Gastrocnemius medialis (tissue), 4 donors: ENCODE measurements around the gene GFRA1. TPM values are rescaled to one million over a fixed set of nuclear protein-coding genes. Genes with fewer than 3 reads are reported as not detected.

ENCODE experiments used
- ATAC-seq, 2 donors: fragments of 150-250 bp; one replicate each; pipeline ENCODE4 v1.9.1; 2016
- DNase-seq, 2 donors: peaks; one replicate each; pipeline ENCODE4 v3.0.0-alpha.2; 2019
- H3K27ac ChIP-seq, 4 donors: fragments of 200-600 bp; sonication (generic); 1 replicate in 1 of 4; 2 replicates in 3 of 4; pipeline ENCODE4 v1.5.1; 2016 to 2018; ENCODE audit warnings: mild to moderate bottlenecking in 2 of 4, moderate library complexity in 1 of 4
- H3K27me3 ChIP-seq, 3 donors: fragments of 200-600 bp; sonication (generic) in 2 of 3; 1 replicate in 1 of 3; 2 replicates in 2 of 3; pipeline versions ENCODE4 v1.5.1 to v1.6.0; 2016 to 2019; ENCODE audit warnings: mild to moderate bottlenecking in 1 of 3, moderate library complexity in 1 of 3
- H3K36me3 ChIP-seq, 2 donors: fragments of 200-600 bp; sonication (generic) in 1 of 2; one replicate each; pipeline ENCODE4 v1.5.1; 2017 to 2018
- H3K4me1 ChIP-seq, 2 donors: fragments of 200-600 bp; sonication (generic) in 1 of 2; one replicate each; pipeline ENCODE4 v1.5.1; 2016 to 2017; ENCODE audit warnings: mild to moderate bottlenecking in 2 of 2
- H3K4me3 ChIP-seq, 4 donors: fragments of 200-600 bp; sonication (generic) in 3 of 4; 1 replicate in 1 of 4; 2 replicates in 3 of 4; pipeline ENCODE4 v1.5.1; 2016 to 2019; ENCODE audit warnings: mild to moderate bottlenecking in 2 of 4
- H3K9me3 ChIP-seq, 3 donors: fragments of 200-600 bp; sonication (generic) in 2 of 3; 1 replicate in 1 of 3; 2 replicates in 2 of 3; pipeline ENCODE4 v1.5.1; 2016 to 2019
- CTCF ChIP-seq, 5 experiments: fragments of 450-650 bp in 3 of 5; fragments of 200-600 bp in 2 of 5; sonication (generic) in 2 of 5; IDR thresholded peaks in 4 of 5; conservative IDR thresholded peaks in 1 of 5; 1 replicate in 4 of 5; 2 replicates in 1 of 5; pipeline ENCODE4 v1.5.1; 2016 to 2019; ENCODE audit warnings: antibody characterized with exemption in 5 of 5, mild to moderate bottlenecking in 3 of 5, moderate library complexity in 3 of 5
- POLR2A ChIP-seq, 2 donors: fragments of 450-650 bp; IDR thresholded peaks; one replicate each; pipeline ENCODE4 v1.6.1; 2017; ENCODE audit warnings: antibody characterized with exemption in 2 of 2, mild to moderate bottlenecking in 2 of 2, moderate library complexity in 2 of 2
- in situ Hi-C, 4 donors: fragments of 200-750 bp; cut with MboI; loops; one replicate each; pipeline versions ENCODE4 v1.15.0 to v1.8.0; 2017; ENCODE audit warnings: low sequenced_read_pairs in 4 of 4
- intact Hi-C: fragments of 100-400 bp; cut with DNase I; formaldehyde crosslinking; loops from one replicate; pipeline ENCODE4 v1.15.1; 2023; ENCODE audit warnings: low total_unique reads
- total RNA-seq, 4 donors: library from RNA; depleted of rRNA; stranded (reverse); fragments of >200 nt; gene quantifications; one replicate each; pipeline versions ENCODE4 v1.1.0 to v1.2.3, GENCODE V29; 2016

The GFRA1 gene
- total RNA-seq, 4 donors from 2014 or later = 21.2 to 34.2 (median 25.2) TPM

GRCh38 chr10:116097239-116097784 lies 175.7 kb downstream of the GFRA1 start:
- TF ChIP-seq CTCF (IDR thresholded peaks at IDR 0.05 in 4 of 5, conservative IDR thresholded peaks at IDR 0.05 in 1 of 5) (no peak), POLR2A (IDR thresholded peaks at IDR 0.05) (no peak)
- intact Hi-C loops = no loop called here
- in situ Hi-C loops = no loop called here

GRCh38 chr10:116096526-116096925 lies 176.5 kb downstream of the GFRA1 start:
- intact Hi-C loops = no loop called here
- Histone ChIP-seq H3K4me1 (peaks cover 0 to 6% of the 10 kb centered on the region in 2 donors), H3K4me3 (no peak overlapping the region), H3K36me3 (no peaks in the 10 kb centered on the region), H3K9me3 (no peaks in the 10 kb centered on the region), H3K27ac (no peak overlapping the region), H3K27me3 (no peaks in the 10 kb centered on the region)
- ATAC-seq = no peak
- DNase-seq = no peak
- TF ChIP-seq POLR2A (IDR thresholded peaks at IDR 0.05) (no peak), CTCF (IDR thresholded peaks at IDR 0.05 in 4 of 5, conservative IDR thresholded peaks at IDR 0.05 in 1 of 5) (no peak)
- in situ Hi-C loops = no loop called here

More at GRCh38 chr10:116097239-116097784, 175.7 kb downstream of the GFRA1 start:
- Histone ChIP-seq H3K27ac (no peak overlapping the region), H3K4me3 (no peak overlapping the region), H3K9me3 (no peaks in the 10 kb centered on the region), H3K4me1 (peaks cover 0 to 6% of the 10 kb centered on the region in 2 donors), H3K27me3 (no peaks in the 10 kb centered on the region), H3K36me3 (no peaks in the 10 kb centered on the region)
- ATAC-seq = no peak
- no peak for DNase-seq

GRCh38 chr10:116094356-116094755 lies 178.7 kb downstream of the GFRA1 start:
- no peak for ATAC-seq
- Histone ChIP-seq H3K27ac (no peak overlapping the region), H3K27me3 (no peaks in the 10 kb centered on the region), H3K9me3 (no peaks in the 10 kb centered on the region), H3K4me3 (no peak overlapping the region), H3K36me3 (no peaks in the 10 kb centered on the region), H3K4me1 (peaks cover 0 to 6% of the 10 kb centered on the region in 2 donors)
- intact Hi-C loops = no loop called here
- in situ Hi-C loops = no loop called here
- TF ChIP-seq CTCF (IDR thresholded peaks at IDR 0.05 in 4 of 5, conservative IDR thresholded peaks at IDR 0.05 in 1 of 5) = no peak
- TF ChIP-seq POLR2A (IDR thresholded peaks at IDR 0.05) = no peak
- no peak for DNase-seq

- intact Hi-C loops (no loop called here), in situ Hi-C loops (no loop called here)
- DNase-seq (no peak), ATAC-seq (no peak)
- Histone ChIP-seq H3K9me3 (no peaks in the 10 kb centered on the region), H3K27ac (no peak overlapping the region), H3K4me1 (no peaks in the 10 kb centered on the region), H3K4me3 (no peak overlapping the region), H3K36me3 (no peaks in the 10 kb centered on the region), H3K27me3 (no peaks in the 10 kb centered on the region)
- TF ChIP-seq CTCF (IDR thresholded peaks at IDR 0.05 in 4 of 5, conservative IDR thresholded peaks at IDR 0.05 in 1 of 5) (no peak), POLR2A (IDR thresholded peaks at IDR 0.05) (no peak)
These were observed 180.0 kb downstream of the GFRA1 start for GRCh38 chr10:116093031-116093430.

GRCh38 chr10:116088985-116089384 lies 184.0 kb downstream of the GFRA1 start:
- intact Hi-C loops = no loop called here
- in situ Hi-C loops = no loop called here
- ATAC-seq (no peak), DNase-seq (no peak)
- H3K27ac ChIP-seq = no peak overlapping the region
- H3K27me3 ChIP-seq = no peaks in the 10 kb centered on the region
- no peak overlapping the region for H3K4me3 ChIP-seq
- H3K9me3 ChIP-seq = no peaks in the 10 kb centered on the region
- no peaks in the 10 kb centered on the region for H3K36me3 ChIP-seq
- TF ChIP-seq CTCF (IDR thresholded peaks at IDR 0.05 in 4 of 5, conservative IDR thresholded peaks at IDR 0.05 in 1 of 5) = no peak
- TF ChIP-seq POLR2A (IDR thresholded peaks at IDR 0.05) = no peak
- H3K4me1 ChIP-seq = no peaks in the 10 kb centered on the region
